ENCODE results near the gene ADGRL3. TPM values are rescaled to one million over a fixed set of nuclear protein-coding genes. Genes with fewer than 3 reads are reported as not detected.
A peak's percentile ranks its signal among the peaks of the same experiment; 100 is the strongest.
"Not testable (repeated sequence)": the region's sequence is repeated elsewhere in the genome, so short reads cannot be mapped to it uniquely, and the experiment has no call there.

ADGRL3 gene
- total RNA-seq, 1 donor: under 0.01 TPM

DNA sequence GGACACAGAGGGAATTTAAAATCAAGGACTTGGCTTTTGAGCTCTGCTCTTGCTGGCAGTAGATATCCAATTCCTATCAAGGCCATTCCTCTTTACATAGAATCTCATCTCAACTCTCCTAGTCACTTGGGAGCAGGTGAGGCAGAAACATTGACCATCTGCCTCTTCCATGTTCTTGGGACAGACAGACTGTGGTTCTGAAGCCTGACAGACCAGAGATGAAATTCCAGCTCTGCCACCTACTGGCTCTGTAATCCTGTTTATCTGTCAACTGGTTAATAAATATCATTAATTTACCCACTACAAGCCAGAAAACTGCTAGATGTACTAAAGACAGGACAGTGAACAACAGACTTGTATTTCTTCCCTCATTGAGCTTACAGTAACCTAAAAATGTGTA is 300.8 kb downstream of the ADGRL3 start:
- no peak overlapping the region for H3K4me3 ChIP-seq (ENCODE audit: low read depth, low read length)
- TF ChIP-seq, protein P1, sequence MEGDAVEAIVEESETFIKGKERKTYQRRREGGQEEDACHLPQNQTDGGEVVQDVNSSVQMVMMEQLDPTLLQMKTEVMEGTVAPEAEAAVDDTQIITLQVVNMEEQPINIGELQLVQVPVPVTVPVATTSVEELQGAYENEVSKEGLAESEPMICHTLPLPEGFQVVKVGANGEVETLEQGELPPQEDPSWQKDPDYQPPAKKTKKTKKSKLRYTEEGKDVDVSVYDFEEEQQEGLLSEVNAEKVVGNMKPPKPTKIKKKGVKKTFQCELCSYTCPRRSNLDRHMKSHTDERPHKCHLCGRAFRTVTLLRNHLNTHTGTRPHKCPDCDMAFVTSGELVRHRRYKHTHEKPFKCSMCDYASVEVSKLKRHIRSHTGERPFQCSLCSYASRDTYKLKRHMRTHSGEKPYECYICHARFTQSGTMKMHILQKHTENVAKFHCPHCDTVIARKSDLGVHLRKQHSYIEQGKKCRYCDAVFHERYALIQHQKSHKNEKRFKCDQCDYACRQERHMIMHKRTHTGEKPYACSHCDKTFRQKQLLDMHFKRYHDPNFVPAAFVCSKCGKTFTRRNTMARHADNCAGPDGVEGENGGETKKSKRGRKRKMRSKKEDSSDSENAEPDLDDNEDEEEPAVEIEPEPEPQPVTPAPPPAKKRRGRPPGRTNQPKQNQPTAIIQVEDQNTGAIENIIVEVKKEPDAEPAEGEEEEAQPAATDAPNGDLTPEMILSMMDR (IDR thresholded peaks at IDR 0.05; ENCODE audit: insufficient read depth, low read length): peak; percentile 27
- DNase-seq (ENCODE audit: low read depth): peak; percentile 27

DNA sequence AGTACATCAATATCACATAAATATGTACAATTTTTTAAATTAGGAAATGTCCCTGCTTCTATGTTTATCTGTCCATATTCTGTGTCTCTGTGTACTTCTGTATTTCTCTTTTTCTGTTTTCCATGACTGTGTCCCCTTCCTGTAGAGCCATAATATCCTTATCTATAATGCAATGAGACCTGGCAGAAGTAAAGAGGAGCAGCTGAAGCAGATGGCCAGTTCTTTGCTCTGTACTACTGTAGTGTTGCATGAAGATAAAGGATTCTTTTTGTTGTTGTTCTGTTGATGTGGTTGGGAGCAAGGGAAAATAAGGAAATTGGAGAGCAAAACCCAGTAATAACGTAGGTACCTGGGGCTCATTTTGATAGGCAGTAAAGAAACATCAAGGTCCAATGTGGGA is 301.7 kb downstream of the ADGRL3 start:
- TF ChIP-seq, protein P1 (IDR thresholded peaks at IDR 0.05; ENCODE audit: insufficient read depth, low read length): no peak
- H3K4me3 ChIP-seq (ENCODE audit: low read depth, low read length): no peak overlapping the region
- no peak for DNase-seq (ENCODE audit: low read depth)

GRCh38 chr4:61505773-61506685 is 305.9 kb downstream of the ADGRL3 start:
- H3K4me3 ChIP-seq (ENCODE audit: low read depth, low read length): no peak overlapping the region
- TF ChIP-seq, protein P1 (IDR thresholded peaks at IDR 0.05; ENCODE audit: insufficient read depth, low read length): no peak
- DNase-seq (ENCODE audit: low read depth): no peak

GRCh38 chr4:61507091-61507490 is 307.0 kb downstream of the ADGRL3 start:
- H3K4me3 ChIP-seq (ENCODE audit: low read depth, low read length): no peak overlapping the region
- TF ChIP-seq, protein P1 (IDR thresholded peaks at IDR 0.05; ENCODE audit: insufficient read depth, low read length): no peak
- DNase-seq (ENCODE audit: low read depth): no peak

DNA sequence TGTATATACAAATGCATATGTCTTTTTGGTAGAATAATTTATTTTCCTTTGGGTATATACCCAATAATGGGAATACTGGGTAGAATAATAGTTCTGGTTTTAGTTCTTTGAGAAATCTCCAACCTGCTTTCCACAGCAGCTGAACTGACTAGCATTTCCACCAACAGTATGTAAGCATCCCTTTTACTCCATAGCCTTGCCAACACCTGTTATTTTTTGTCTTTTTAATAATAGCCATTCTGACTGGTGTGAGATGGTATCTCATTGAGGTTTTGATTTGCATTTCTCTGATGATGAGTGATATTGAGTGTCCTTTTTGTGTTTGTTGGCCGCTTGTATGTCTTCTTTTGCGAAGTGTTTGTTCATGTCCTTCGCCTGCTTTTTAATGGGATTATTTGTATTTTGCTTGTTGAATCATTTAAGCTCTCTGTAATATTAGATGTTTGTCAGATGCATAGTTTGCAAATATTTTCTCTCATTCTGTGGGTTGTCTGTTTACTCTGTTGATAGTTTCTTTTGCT is 309.7 kb downstream of the ADGRL3 start:
- not testable (repeated sequence) for H3K4me3 ChIP-seq (ENCODE audit: low read depth, low read length); DNase-seq (ENCODE audit: low read depth)

GRCh38 chr4:61511716-61512488 is 311.8 kb downstream of the ADGRL3 start:
- TF ChIP-seq, protein P1 (IDR thresholded peaks at IDR 0.05; ENCODE audit: insufficient read depth, low read length): no peak
- peak; percentile 67 for DNase-seq (ENCODE audit: low read depth)

DNA sequence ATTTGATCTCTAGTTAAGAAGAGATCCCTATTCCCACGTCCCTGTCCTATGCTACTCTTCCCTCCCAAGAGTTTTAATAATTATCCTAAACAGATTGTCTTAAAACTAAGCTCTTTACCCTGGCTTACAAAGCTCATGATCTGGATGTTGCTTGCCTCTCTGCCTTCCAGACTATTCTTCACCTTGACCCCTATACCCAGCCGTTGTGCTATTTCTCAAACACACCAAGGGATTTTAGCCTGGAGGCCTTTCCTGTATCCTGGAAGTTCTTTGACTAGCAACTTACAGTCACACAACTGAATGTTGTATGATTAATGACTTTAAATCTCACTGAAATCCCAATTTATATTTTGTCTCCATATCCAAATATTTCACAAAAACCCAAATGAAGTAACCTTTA is 314.9 kb downstream of the ADGRL3 start:
- TF ChIP-seq, protein P1 (IDR thresholded peaks at IDR 0.05; ENCODE audit: insufficient read depth, low read length): no peak
- no peak for DNase-seq (ENCODE audit: low read depth)
- H3K4me3 ChIP-seq (ENCODE audit: low read depth, low read length): no peak overlapping the region

More at GRCh38 chr4:61511716-61512488, 311.8 kb downstream of the ADGRL3 start:
- H3K4me3 ChIP-seq (ENCODE audit: low read depth, low read length): no peak overlapping the region
